Activated T-helper 1 cell treated with Interleukin-2 at 50 U/mL for 16 hours (primary cell): ENCODE data around the gene ZNF367.
"Not testable (repeated sequence)": the region's sequence is repeated elsewhere in the genome, so short reads cannot be mapped to it uniquely, and the experiment has no call there.

Experiments
- DNase-seq: peaks from one replicate; pipeline ENCODE4 v3.0.0-alpha.2; 2020; ENCODE audit warnings: low read depth

The ZNF367 gene

GRCh38 chr9:96399325-96399633 lies 18.9 kb downstream of the ZNF367 start:
- no peak for DNase-seq

GRCh38 chr9:96398582-96399324 lies 19.4 kb downstream of the ZNF367 start:
- DNase-seq: no peak

DNA sequence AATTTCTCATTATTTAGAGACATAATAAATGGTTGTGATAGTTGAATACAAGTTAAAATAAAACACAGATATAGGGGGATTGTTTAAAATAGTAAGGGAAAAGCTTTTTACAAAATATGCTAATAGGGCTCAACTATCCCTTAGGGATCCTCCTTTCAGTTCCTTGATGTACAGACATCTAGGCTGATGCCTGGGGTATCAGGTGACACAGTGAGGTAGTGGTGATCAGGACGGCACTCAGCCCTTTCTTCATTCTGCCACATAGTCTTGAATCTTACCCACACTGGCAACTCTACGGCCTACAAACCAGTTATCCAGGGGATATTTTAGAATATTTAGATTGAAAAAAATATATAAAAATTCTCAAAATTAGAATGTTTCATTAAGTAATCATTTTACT lies 22.2 kb downstream of the ZNF367 start:
- no peak for DNase-seq

DNA sequence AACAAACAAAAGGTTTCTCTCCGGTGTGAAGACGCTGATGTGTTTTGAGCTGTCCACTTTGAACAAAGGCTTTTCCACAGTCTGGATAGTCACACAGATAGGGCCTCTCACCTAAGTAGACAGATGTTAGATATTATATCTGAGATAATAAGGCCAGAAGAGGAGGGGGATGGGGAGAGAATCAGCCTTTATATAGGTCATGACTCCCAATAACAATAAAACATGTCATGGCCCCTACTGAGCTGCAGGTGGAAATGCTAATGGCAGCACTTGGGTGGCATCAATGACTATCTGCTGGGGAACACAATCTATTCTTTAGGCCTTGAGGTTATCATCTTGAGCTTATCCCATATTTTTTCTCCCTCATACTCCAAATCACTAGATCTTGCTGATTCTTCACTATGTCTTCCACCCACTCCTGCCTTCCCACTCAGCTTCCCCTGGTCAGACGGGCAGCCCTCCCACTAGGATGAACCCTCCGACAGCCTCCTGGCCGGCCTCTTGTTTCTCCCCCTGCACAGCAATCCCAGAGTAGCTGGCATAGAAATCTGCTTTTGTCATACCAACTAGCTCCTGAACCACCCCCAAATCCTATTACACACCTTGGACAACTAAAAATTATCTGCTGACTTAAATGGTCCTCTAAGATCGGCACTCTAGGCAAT lies 23.2 kb downstream of the ZNF367 start:
- DNase-seq: no peak

GRCh38 chr9:96392263-96392662 lies 25.9 kb downstream of the ZNF367 start:
- no peak for DNase-seq

DNA sequence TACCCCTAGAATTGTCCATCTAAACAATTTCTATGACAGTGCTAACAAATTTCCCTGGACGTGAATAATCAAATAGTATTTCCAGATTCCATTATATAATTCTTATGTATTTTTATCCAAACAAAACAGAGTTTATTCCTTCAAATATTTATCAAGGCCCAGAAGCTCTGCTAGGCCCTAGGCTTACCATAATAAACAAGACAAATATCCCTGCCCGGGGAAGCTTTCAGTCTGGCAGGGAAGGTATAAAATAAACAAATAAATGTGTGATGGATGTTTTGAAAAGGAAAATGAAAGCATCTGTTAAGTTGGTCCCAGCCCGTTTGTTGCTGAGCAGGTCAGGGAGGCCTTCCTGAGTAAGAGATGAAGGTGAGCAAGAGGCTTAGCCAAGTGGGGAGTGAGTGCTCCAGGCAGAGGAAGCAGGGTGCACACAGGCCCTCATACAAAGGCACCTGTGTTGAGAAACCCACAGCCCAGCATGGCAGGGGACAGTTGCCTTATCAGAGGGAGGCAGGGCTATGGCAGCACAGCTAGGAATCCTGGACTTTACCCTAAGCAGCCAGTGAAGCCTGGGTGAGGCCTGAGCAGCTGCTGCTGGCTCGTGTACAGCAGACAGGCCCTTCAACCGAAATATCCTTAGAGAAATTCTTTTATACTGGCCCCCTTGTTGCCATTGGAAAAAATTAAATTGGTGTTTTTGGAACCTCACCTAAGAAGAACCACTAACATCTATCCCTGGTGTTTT lies 27.0 kb downstream of the ZNF367 start:
- no peak for DNase-seq

- no peak for DNase-seq
Observed at GRCh38 chr9:96388144-96388543, 30.0 kb downstream of the ZNF367 start.

GRCh38 chr9:96386157-96386556 lies 32.0 kb downstream of the ZNF367 start:
- no peak for DNase-seq

- no peak for DNase-seq
Observed at GRCh38 chr9:96383165-96383942, 34.8 kb downstream of the ZNF367 start, which contains the start of gene SLC35D2. Gene SLC35D2 (minus strand): TSS chr9:96383711. CDS start chr9:96383634, 77 bp downstream.

DNA sequence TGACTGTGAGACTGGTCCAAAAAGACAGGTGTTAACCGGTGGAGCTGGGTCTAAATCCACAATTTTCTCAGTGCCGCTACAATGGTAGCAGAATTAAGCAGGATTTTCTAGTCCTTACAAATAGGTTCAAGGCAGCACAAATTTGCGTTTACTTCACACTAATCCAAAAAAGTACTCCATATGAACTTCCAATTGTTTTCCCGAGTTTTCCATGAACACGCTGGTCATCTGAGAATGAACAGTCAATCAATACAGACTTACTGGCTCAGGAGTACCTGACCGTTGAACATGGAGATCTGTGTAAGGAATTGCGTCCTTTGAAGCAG lies 35.4 kb downstream of the ZNF367 start:
- DNase-seq: no peak

DNA sequence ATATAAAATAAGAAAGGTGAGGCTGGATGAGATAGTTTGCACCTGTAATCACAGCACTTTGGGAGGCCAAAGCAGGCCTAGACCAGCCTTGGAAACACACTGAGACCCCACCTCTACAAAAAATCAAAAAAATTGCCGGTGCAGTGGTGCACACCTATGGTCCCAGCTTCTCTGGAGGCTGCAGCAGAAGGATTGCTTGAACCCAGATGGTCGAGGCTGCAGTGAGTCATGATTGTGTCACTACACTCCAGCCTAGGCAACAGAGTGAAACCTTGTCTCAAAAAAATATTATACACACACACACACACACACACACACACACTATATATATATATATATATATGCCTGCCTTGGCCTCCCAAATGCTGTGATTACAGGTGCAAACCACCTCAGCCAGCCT lies 36.0 kb downstream of the ZNF367 start:
- DNase-seq: no peak

- no peak for DNase-seq
Observed at GRCh38 chr9:96381696-96382095, 36.5 kb downstream of the ZNF367 start.

DNA sequence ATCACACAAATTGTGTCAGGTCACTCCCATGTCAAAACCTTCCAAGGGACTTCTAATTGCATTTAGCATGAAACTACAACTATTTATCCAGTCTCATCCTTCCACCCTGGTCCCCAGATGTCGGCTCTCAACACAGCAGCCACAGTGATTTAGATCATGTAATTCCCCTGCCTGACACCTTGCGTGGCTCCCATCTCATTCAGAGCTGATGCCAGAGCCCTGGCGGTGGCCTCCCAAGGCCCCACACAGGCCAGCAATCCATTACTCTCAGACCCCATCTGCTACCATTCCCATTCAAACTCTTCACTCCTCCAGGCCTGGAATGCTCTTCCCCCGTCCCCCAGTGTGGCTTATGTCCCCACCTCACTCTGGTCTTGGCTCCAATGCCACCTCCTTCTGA lies 37.0 kb downstream of the ZNF367 start:
- no peak for DNase-seq

- DNase-seq: no peak
Observed at GRCh38 chr9:96379461-96379860, 38.7 kb downstream of the ZNF367 start.

DNA sequence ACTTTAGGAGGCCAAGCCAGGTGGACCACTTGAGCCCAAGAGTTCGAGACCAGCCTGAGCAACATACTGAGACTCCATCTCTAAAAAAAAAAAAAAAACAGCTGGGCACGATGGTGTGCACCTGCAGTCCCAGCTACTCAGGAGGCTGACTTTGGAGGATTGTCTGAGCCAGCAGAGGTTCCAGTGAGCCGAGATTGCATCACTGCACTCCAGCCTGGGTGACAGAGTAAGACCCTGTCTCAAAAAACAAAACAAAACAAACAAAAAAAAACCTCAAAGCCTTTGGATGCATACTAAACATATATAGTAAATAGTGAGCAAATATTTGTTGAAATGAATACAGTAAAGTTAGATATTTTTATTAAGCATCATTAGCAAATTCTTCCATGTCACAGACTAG lies 40.0 kb downstream of the ZNF367 start:
- DNase-seq: no peak

- DNase-seq: no peak
Observed at GRCh38 chr9:96376891-96377874, 41.0 kb downstream of the ZNF367 start.

DNA sequence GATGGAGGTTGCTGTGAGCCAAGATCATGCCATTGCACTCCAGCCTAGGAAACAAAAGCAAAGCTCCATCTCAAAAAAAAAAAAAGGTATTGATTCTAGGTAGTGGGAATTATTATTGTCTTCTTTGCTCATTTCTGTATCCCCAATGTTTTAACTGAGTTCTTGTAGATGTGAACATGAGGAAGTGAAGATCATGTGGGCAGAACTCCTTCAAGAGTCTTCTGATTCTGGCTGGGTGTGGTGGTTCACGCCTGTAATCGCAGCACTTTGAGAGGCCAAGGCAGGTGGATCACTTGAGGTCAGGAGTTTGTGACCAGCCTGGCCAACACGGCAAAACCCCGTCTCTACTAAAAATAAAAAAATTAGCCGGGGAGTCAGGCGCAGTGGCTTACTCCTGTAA lies 42.7 kb downstream of the ZNF367 start:
- not testable (repeated sequence) for DNase-seq

DNA sequence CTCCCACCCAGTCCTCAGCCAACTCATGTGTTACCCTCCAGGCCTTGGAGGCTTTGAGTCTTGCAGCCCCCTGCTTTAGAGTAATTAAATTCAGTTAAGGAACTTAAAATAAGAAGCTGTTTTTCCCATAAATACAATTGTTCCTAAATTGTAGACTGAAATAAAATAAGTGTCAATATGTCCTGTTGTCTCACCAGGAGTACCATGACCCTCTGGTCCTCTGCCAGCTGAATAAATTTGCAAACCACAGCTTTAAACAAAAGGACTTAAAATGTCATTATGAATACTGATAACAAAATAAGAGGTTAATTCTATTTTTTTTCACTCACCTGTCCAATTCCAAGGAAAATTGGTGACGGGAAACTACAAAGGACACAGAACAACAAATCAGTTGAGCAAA lies 50.2 kb downstream of the ZNF367 start:
- no peak for DNase-seq

DNA sequence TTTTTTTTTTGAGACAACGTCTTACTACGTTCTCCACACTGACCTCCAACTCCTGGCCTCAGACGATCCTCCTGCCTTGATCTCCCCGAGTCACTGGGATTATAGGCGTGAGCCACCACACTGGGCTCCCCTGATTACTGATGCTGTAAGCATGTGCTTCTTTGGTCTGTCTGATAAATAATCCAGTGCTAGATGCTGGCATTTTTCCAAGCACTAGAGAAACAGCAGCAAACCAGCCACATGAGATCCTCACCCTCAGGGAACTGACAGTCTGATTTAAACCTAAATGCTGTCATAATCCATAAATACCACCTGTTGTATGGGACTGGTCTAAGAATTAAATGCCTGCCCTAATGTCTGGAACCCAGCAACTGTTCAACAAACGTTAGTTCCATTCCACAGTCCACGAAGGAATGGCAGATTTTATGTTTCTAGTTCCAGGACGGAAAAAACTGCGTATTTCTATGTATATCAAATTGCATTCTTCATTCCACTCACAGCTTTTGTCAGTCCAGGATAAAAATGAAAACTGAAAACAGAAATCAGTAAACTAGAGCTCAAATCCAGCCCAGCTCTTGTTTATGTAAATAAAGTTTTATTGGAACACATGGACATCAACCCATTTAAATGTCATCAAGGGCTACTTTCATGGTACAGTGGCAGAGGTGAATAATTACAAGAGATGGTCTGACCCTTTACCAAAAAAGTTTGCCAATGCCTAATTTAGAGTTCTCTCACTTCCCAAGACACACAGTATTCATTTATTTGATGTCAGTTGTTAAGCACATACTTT lies 54.8 kb downstream of the ZNF367 start:
- DNase-seq: no peak

GRCh38 chr9:96362119-96362518 lies 56.1 kb downstream of the ZNF367 start:
- DNase-seq: not testable (repeated sequence)

DNA sequence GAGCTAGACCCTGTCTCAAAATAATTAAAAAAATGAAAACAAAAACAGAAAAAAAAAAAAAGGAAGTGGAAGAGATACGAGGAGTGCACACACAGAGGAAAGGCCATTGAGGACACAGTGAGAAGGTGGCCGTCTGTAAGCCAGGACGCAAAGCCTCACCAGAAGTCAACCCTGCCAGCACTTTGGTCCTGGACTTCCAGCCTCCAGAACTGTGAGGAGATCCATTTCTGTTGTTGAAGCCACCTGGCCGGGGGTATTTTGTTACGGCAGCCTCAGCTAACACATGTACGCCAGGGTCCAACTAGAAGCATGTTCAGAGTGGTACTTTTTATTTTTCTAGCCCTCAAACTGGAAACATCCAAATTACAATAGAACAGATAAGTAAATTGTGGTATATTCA lies 56.5 kb downstream of the ZNF367 start:
- no peak for DNase-seq
